ENCODE data around the gene SPTBN2.

SPTBN2 gene

GRCh38 chr11:66687831-66688281 lies 41.2 kb downstream of the SPTBN2 start:
- no peak overlapping the region for H3K4me3 ChIP-seq (ENCODE audit: low read depth, low read length)
- no peak for DNase-seq (ENCODE audit: low read depth)

GRCh38 chr11:66686801-66687750 lies 41.9 kb downstream of the SPTBN2 start:
- no peak overlapping the region for H3K4me3 ChIP-seq (ENCODE audit: low read depth, low read length)
- no peak for DNase-seq (ENCODE audit: low read depth)

DNA sequence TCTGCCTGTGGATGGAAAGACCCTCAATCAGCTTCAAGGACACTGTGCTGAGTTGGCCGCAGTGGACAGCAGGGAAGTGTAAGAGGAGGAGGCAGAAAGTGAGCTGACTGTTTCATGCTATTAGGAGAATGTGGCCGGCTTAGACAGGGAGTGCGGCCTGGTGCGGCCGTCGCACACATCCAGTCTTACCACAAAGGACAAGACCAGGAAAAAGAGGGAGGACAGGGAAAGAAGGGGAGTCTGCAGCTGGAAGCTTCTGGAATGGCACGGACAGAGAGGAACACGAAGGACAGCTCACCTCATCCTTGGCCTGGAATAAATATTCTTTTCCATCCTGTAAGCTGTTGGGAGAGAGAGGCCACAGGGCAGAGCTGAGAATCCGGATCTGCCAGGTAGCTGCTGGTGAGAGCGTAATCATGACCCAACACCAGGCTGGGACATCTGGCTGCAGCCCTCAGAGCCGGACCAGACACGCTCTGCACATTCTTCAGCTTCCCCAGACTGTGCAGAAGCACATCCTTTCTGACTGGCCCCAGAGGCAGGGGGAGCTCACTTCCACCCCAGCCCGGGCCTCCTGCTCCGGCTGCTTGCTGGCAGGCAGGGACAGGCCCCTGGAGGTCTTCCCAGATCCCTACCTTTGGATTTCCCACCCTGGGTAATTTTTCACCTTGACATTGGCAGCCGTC lies 42.8 kb downstream of the SPTBN2 start:
- H3K4me3 ChIP-seq (ENCODE audit: low read depth, low read length), result no peak overlapping the region
- DNase-seq (ENCODE audit: low read depth), result no peak

GRCh38 chr11:66685276-66686099 lies 43.5 kb downstream of the SPTBN2 start:
- DNase-seq (ENCODE audit: low read depth), result no peak
- no peak overlapping the region for H3K4me3 ChIP-seq (ENCODE audit: low read depth, low read length)

GRCh38 chr11:66684635-66685034 lies 44.4 kb downstream of the SPTBN2 start:
- no peak for DNase-seq (ENCODE audit: low read depth)
- no peak overlapping the region for H3K4me3 ChIP-seq (ENCODE audit: low read depth, low read length)

- H3K4me3 ChIP-seq (ENCODE audit: low read depth, low read length), result no peak overlapping the region
- no peak for DNase-seq (ENCODE audit: low read depth)
These were observed 45.1 kb downstream of the SPTBN2 start for GRCh38 chr11:66683877-66684276.

- DNase-seq (ENCODE audit: low read depth), result no peak
- H3K4me3 ChIP-seq (ENCODE audit: low read depth, low read length), result no peak overlapping the region
These were observed 47.9 kb downstream of the SPTBN2 start for GRCh38 chr11:66680966-66681645.

DNA sequence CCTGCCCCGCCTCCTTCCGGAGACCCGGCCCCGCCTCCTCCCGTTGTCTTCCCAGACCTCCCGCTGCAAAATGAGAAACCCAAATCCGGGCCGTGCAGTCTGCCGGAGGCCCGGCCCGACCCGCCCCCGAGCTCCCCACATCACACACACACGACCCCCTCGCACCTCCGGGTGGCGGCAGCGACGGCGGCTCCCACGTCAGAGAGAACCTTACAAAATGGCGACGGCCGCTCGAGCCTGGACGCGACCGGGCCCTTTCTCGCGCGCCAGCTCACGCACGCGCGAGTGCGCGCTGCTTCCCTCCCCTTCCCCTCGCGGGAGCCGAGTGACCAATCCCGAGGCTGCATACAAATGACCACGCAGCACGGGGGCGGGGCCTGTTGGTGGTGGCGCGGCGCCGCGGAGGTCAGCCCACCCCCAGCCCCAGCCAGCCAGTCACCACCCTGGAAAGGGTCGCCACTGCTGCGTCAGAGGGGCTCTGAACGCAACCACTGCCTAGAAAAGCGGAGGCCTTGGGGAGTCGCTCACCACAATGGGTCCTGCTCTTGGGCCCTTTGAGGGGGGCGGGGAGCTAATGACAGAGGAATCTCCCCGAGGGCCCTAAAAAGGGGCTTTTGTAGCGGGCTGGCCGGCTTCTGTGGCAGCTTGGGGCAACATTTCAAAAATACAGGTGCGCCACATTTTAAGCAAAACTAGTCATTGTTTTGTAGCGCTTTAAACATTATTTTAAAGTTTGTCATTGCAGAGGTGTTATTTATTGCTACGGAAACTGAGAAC lies 51.2 kb downstream of the SPTBN2 start, which contains the start of gene RBM4B:
RBM4B (minus strand) TSS at position 289 of the 777 bp plus-strand sequence. CDS start 808 bp downstream, outside the sequence.
- peak; percentile 81 for DNase-seq (ENCODE audit: low read depth)
- H3K4me3 ChIP-seq (ENCODE audit: low read depth, low read length), result peak within 1 kb of the TSS; percentile 57

GRCh38 chr11:66676931-66677598 lies 52.0 kb downstream of the SPTBN2 start:
- no peak for DNase-seq (ENCODE audit: low read depth)

DNA sequence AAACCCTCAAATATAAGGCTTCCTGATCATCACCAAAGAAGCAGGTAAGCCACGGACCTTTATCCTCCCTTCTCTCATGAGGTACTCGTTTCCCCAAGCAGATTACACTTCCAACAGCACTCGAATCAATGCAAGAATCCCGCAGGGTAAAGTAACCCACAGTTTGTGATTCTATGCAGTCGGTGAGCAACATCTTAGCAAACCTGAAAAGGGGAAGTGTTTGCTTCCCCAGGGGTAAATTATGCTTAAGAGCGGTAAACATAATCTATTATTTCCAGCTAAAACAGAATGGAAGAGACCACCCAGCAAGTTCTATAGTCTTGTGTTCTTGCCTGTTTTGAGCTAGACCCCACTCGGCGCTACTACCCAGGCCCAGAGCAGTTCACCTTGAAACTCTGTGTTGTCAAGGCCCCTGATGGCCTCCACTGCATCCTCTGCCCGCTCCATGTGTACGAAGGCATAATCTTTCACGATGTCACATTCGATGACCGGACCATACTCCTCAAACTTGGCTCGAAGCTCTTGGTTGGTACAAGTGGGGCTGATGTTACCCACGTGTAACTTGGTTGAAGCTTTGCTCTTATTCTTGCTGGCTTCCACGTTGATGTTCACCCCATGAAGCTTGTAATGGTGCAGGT lies 52.6 kb downstream of the SPTBN2 start:
- H3K4me3 ChIP-seq (ENCODE audit: low read depth, low read length), result peak overlapping the region; percentile 57
- DNase-seq (ENCODE audit: low read depth), result no peak

More at GRCh38 chr11:66676931-66677598, 52.0 kb downstream of the SPTBN2 start:
- peak overlapping the region; percentile 57 for H3K4me3 ChIP-seq (ENCODE audit: low read depth, low read length)

DNA sequence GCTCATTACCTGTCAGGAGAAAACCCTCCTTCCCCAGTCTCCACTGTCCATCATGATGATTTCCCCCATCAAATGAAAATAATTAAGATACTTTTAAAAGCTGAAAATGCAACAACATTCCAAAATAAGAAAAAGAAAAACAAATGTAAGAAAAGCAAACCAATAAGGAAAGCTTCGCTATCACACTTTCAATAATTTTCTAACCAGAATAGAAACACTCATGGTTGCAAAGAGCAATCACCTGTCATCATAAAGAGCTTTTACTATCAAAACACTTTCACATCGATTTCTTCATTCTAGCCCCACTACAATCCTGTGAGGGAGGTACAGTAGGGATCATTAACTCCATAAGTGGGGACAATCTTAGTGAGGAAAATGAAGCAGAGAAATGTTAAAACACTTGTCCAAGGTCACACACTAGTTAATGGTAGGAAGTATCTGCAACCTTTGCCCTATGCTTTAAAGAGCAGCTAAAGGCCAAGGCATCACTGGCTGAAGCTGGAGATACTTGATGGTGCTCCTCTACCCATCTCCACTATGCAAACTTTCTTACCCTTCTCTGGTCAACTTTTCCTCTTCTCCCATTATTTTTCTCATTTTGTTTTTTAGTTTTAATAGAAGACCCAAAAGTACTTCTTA lies 53.9 kb downstream of the SPTBN2 start:
- no peak for DNase-seq (ENCODE audit: low read depth)
- H3K4me3 ChIP-seq (ENCODE audit: low read depth, low read length), result no peak overlapping the region

GRCh38 chr11:66670816-66671215 lies 58.2 kb downstream of the SPTBN2 start:
- DNase-seq (ENCODE audit: low read depth), result no peak

DNA sequence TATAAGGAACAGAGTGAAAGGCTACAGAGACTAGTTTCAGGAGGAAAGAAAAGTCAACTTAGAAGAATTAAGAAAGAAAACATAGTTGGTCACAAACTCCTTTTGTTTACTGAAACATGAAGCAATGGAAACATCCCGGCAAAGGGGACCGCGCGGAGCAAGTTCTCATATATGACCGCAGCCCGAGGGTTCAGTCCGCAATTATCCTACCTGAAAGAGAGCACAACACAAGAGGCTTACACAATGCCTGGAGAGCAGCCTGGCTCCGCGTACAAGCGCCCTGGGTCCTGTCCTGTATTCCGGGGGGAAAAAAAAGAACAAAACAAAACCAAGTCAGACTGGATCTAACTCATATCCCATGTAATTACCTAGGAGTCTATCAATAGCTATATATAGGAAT lies 63.6 kb downstream of the SPTBN2 start:
- H3K4me3 ChIP-seq (ENCODE audit: low read depth, low read length), result no peak overlapping the region
- no peak for DNase-seq (ENCODE audit: low read depth)

More at GRCh38 chr11:66670816-66671215, 58.2 kb downstream of the SPTBN2 start:
- H3K4me3 ChIP-seq (ENCODE audit: low read depth, low read length), result no peak overlapping the region

GRCh38 chr11:66663741-66664296 lies 65.2 kb downstream of the SPTBN2 start:
- DNase-seq (ENCODE audit: low read depth), result no peak
- no peak overlapping the region for H3K4me3 ChIP-seq (ENCODE audit: low read depth, low read length)

GRCh38 chr11:66659763-66660162 lies 69.3 kb downstream of the SPTBN2 start:
- DNase-seq (ENCODE audit: low read depth), result no peak

DNA sequence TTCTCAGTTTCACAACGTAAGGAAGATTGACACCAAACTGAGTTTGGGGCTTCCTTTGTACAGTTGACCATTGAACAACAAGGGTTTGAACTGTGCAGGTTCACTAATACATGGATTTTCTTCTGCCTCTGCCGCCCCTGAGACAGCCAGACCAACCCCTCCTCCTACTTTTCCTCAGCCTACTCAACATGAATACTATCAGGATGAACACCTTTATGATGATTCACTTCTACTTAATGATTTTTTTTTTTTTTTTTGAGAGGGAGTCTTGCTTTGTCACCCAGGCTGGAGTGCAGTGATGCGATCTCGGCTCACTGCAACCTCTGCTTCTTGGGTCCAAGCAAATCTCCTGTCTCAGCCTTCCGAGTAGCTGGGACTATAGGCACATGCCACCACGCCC lies 75.9 kb downstream of the SPTBN2 start:
- DNase-seq (ENCODE audit: low read depth), result no peak
- H3K4me3 ChIP-seq (ENCODE audit: low read depth, low read length), result no peak overlapping the region

More at GRCh38 chr11:66659763-66660162, 69.3 kb downstream of the SPTBN2 start:
- no peak overlapping the region for H3K4me3 ChIP-seq (ENCODE audit: low read depth, low read length)
